ENCODE measurements around the gene POLA1. TPM values are rescaled to one million over a fixed set of nuclear protein-coding genes. Genes with fewer than 3 reads are reported as not detected.
A peak's percentile ranks its signal among the peaks of the same experiment; 100 is the strongest.
"Not testable (repeated sequence)": the region's sequence is repeated elsewhere in the genome, so short reads cannot be mapped to it uniquely, and the experiment has no call there.

Gene POLA1
- total RNA-seq, 1 experiment from 2014 or later = 24.1 TPM

GRCh38 chrX:24799565-24799964 lies 105.8 kb downstream of the POLA1 start:
- DNase-seq (ENCODE audit: low read depth) = no peak

- DNase-seq (ENCODE audit: low read depth) = no peak
Observed at GRCh38 chrX:24805201-24805600, 111.5 kb downstream of the POLA1 start.

GRCh38 chrX:24819807-24820206 lies 126.1 kb downstream of the POLA1 start:
- not testable (repeated sequence) for DNase-seq (ENCODE audit: low read depth)

GRCh38 chrX:24828147-24828546 lies 134.4 kb downstream of the POLA1 start:
- DNase-seq (ENCODE audit: low read depth) = no peak

GRCh38 chrX:24828600-24828999 lies 134.9 kb downstream of the POLA1 start:
- no peak for DNase-seq (ENCODE audit: low read depth)

GRCh38 chrX:24833695-24834094 lies 140.0 kb downstream of the POLA1 start:
- DNase-seq (ENCODE audit: low read depth) = no peak

GRCh38 chrX:24837966-24838365 lies 144.2 kb downstream of the POLA1 start:
- DNase-seq (ENCODE audit: low read depth) = no peak

GRCh38 chrX:24838629-24839028 lies 144.9 kb downstream of the POLA1 start:
- DNase-seq (ENCODE audit: low read depth) = peak; percentile 15

- no peak for DNase-seq (ENCODE audit: low read depth)
Observed at GRCh38 chrX:24839331-24839730, 145.6 kb downstream of the POLA1 start.

GRCh38 chrX:24842486-24842885 lies 148.8 kb downstream of the POLA1 start:
- DNase-seq (ENCODE audit: low read depth) = no peak

GRCh38 chrX:24846550-24847150 lies 152.9 kb downstream of the POLA1 start:
- DNase-seq (ENCODE audit: low read depth) = peak; percentile 3

- no peak for DNase-seq (ENCODE audit: low read depth)
Observed at GRCh38 chrX:24851289-24851688, 157.6 kb downstream of the POLA1 start.

- DNase-seq (ENCODE audit: low read depth) = no peak
Observed at GRCh38 chrX:24851780-24852179, 158.1 kb downstream of the POLA1 start.

- peak; percentile 3 for DNase-seq (ENCODE audit: low read depth)
Observed at GRCh38 chrX:24858004-24858746, 164.5 kb downstream of the POLA1 start.

- no peak for DNase-seq (ENCODE audit: low read depth)
Observed at GRCh38 chrX:24859211-24859841, 165.6 kb downstream of the POLA1 start.

GRCh38 chrX:24860140-24860539 lies 166.4 kb downstream of the POLA1 start:
- no peak for DNase-seq (ENCODE audit: low read depth)

- DNase-seq (ENCODE audit: low read depth) = no peak
Observed at GRCh38 chrX:24862343-24862742, 168.6 kb downstream of the POLA1 start.

GRCh38 chrX:24863779-24864178 lies 170.1 kb downstream of the POLA1 start:
- DNase-seq (ENCODE audit: low read depth) = not testable (repeated sequence)

GRCh38 chrX:24870143-24870542 lies 176.4 kb downstream of the POLA1 start:
- DNase-seq (ENCODE audit: low read depth) = peak; percentile 30

- no peak for DNase-seq (ENCODE audit: low read depth)
Observed at GRCh38 chrX:24874604-24875247, 181.0 kb downstream of the POLA1 start.

- no peak for DNase-seq (ENCODE audit: low read depth)
Observed at GRCh38 chrX:24876530-24877287, 183.0 kb downstream of the POLA1 start.

GRCh38 chrX:24877288-24877664 lies 183.6 kb downstream of the POLA1 start:
- no peak for DNase-seq (ENCODE audit: low read depth)
